ENCODE data around the gene SLC7A11.

- TF ChIP-seq CTCF (IDR thresholded peaks at IDR 0.05) (no peak), ETV6 (CRISPR knock-in tag; IDR thresholded peaks at IDR 0.05) (no peak), ZNF232 (CRISPR knock-in tag; IDR thresholded peaks at IDR 0.05) (no peak), ZBTB43 (CRISPR knock-in tag; IDR thresholded peaks at IDR 0.05) (no peak), TP53 (CRISPR knock-in tag; IDR thresholded peaks at IDR 0.05) (no peak), ATF1 (CRISPR knock-in tag; IDR thresholded peaks at IDR 0.05) (no peak), ERG (CRISPR knock-in tag; IDR thresholded peaks at IDR 0.05) (no peak), SP1 (CRISPR knock-in tag; conservative IDR thresholded peaks at IDR 0.05) (no peak), CREB1 (CRISPR knock-in tag; IDR thresholded peaks at IDR 0.05) (no peak), MAX (CRISPR knock-in tag; IDR thresholded peaks at IDR 0.05) (no peak), STAT6 (CRISPR knock-in tag; conservative IDR thresholded peaks at IDR 0.05; ENCODE audit: low read depth) (no peak)
Measured at GRCh38 chr4:138202686-138203085, 39.5 kb downstream of the SLC7A11 start.

All from WTC11 (cell line).